GM18519 (cell line): ENCODE data around the gene CEP290.
"Not testable (repeated sequence)": the region's sequence is repeated elsewhere in the genome, so short reads cannot be mapped to it uniquely, and the experiment has no call there.

Experiments
- ATAC-seq: cut with Tn5 transposase; IDR thresholded peaks from one replicate; pipeline ENCODE4 v1.9.1; 2021; ENCODE audit warnings: mild to moderate bottlenecking, moderate library complexity; ENCODE audit not compliant: unreplicated experiment, low FRiP score

The CEP290 gene

GRCh38 chr12:88144546-88145468, 2.9 kb upstream of the CEP290 start:
- no peak for ATAC-seq

- no peak for ATAC-seq
Measured at GRCh38 chr12:88144037-88144436, 2.1 kb upstream of the CEP290 start.

GRCh38 chr12:88142610-88142991, 713 bp upstream of the CEP290 start:
- no peak for ATAC-seq

- no peak for ATAC-seq
Measured at GRCh38 chr12:88141425-88141773, 489 bp downstream of the CEP290 start.

- not testable (repeated sequence) for ATAC-seq
Measured at GRCh38 chr12:88139711-88140110, 2.2 kb downstream of the CEP290 start.

GRCh38 chr12:88133181-88133580, 8.7 kb downstream of the CEP290 start:
- ATAC-seq, result not testable (repeated sequence)

- no peak for ATAC-seq
Measured at GRCh38 chr12:88132392-88132791, 9.5 kb downstream of the CEP290 start.

GRCh38 chr12:88127855-88128254, 14.0 kb downstream of the CEP290 start:
- no peak for ATAC-seq

- no peak for ATAC-seq
Measured at GRCh38 chr12:88127099-88127498, 14.8 kb downstream of the CEP290 start.

- ATAC-seq, result no peak
Measured at GRCh38 chr12:88122666-88123065, 19.2 kb downstream of the CEP290 start.

- ATAC-seq, result no peak
Measured at GRCh38 chr12:88113871-88114270, 28.0 kb downstream of the CEP290 start.

- ATAC-seq, result no peak
Measured at GRCh38 chr12:88111074-88111652, 30.7 kb downstream of the CEP290 start.

GRCh38 chr12:88108021-88108420, 33.9 kb downstream of the CEP290 start:
- ATAC-seq, result no peak

- no peak for ATAC-seq
Measured at GRCh38 chr12:88093573-88093972, 48.3 kb downstream of the CEP290 start.

GRCh38 chr12:88092771-88093170, 49.1 kb downstream of the CEP290 start:
- ATAC-seq, result no peak

GRCh38 chr12:88084210-88084609, 57.7 kb downstream of the CEP290 start:
- ATAC-seq, result no peak

- ATAC-seq, result no peak
Measured at GRCh38 chr12:88083634-88084033, 58.3 kb downstream of the CEP290 start.

GRCh38 chr12:88081247-88081646, 60.6 kb downstream of the CEP290 start:
- ATAC-seq, result no peak

GRCh38 chr12:88067301-88067700, 74.6 kb downstream of the CEP290 start:
- no peak for ATAC-seq

GRCh38 chr12:88063375-88063774, 78.5 kb downstream of the CEP290 start:
- peak; percentile 98 for ATAC-seq

GRCh38 chr12:88062474-88062873, 79.4 kb downstream of the CEP290 start:
- peak; percentile 69 for ATAC-seq

- ATAC-seq, result no peak
Measured at GRCh38 chr12:88058719-88059077, 83.2 kb downstream of the CEP290 start.
